ENCODE data around the gene CDC42BPB.

CDC42BPB gene

GRCh38 chr14:102909462-102909861, 147.9 kb downstream of the CDC42BPB start:
- Histone ChIP-seq H3K18ac (ENCODE audit: low read length) (no peak overlapping the region), H3K4me2 (ENCODE audit: low read length) (no peak overlapping the region), H4K5ac (ENCODE audit: low read length) (no peak overlapping the region), H3K79me1 (ENCODE audit: low read length) (no peaks in the 10 kb centered on the region), H3K27ac (ENCODE audit: low read depth, low read length) (no peak overlapping the region), H3K4me3 (ENCODE audit: low read length) (no peak overlapping the region), H3K36me3 (ENCODE audit: control insufficient read depth, insufficient read depth, low read length) (no peaks in the 10 kb centered on the region), H3K23ac (ENCODE audit: low read length) (no peak overlapping the region), H3K4me1 (ENCODE audit: control insufficient read depth, low read depth, low read length) (no peaks in the 10 kb centered on the region), H3K4ac (ENCODE audit: low read depth, low read length) (no peak overlapping the region), H4K8ac (ENCODE audit: low read depth, low read length) (no peak overlapping the region), H2BK5ac (ENCODE audit: low read length) (no peak overlapping the region), H3K79me2 (ENCODE audit: control insufficient read depth, insufficient read depth, low read length) (no peaks in the 10 kb centered on the region), H3K9ac (ENCODE audit: low read length) (no peak overlapping the region), H2BK120ac (ENCODE audit: low read depth, low read length) (no peak overlapping the region), H2AK5ac (ENCODE audit: low read length) (no peak overlapping the region), H2BK15ac (replicated peaks; ENCODE audit: low read depth) (no peak overlapping the region), H3K27me3 (ENCODE audit: insufficient read depth, low read length, poor library complexity) (no peaks in the 10 kb centered on the region), H3K56ac (ENCODE audit: low read length) (no peak overlapping the region)
- no peak for DNase-seq
- no CpG with 5 or more reads among the region's 10 CpGs for WGBS (ENCODE audit: extremely low coverage, insufficient coverage, low lambda C conversion rate)

- Histone ChIP-seq H3K4me1 (ENCODE audit: control insufficient read depth, low read depth, low read length) (no peaks in the 10 kb centered on the region), H3K79me2 (ENCODE audit: control insufficient read depth, insufficient read depth, low read length) (no peaks in the 10 kb centered on the region)
- no CpG with 5 or more reads among the region's 29 CpGs for WGBS (ENCODE audit: extremely low coverage, insufficient coverage, low lambda C conversion rate)
Observed at GRCh38 chr14:102908766-102909455, 148.4 kb downstream of the CDC42BPB start.

GRCh38 chr14:102907980-102908730, 149.2 kb downstream of the CDC42BPB start:
- no CpG with 5 or more reads among the region's 23 CpGs for WGBS (ENCODE audit: extremely low coverage, insufficient coverage, low lambda C conversion rate)
- Histone ChIP-seq H4K5ac (ENCODE audit: low read length) (no peak overlapping the region), H3K79me1 (ENCODE audit: low read length) (no peaks in the 10 kb centered on the region), H3K9ac (ENCODE audit: low read length) (no peak overlapping the region), H3K4me2 (ENCODE audit: low read length) (no peak overlapping the region), H3K27ac (ENCODE audit: low read depth, low read length) (no peak overlapping the region), H3K56ac (ENCODE audit: low read length) (no peak overlapping the region), H3K4ac (ENCODE audit: low read depth, low read length) (no peak overlapping the region), H2BK5ac (ENCODE audit: low read length) (no peak overlapping the region), H2BK120ac (ENCODE audit: low read depth, low read length) (no peak overlapping the region), H3K23ac (ENCODE audit: low read length) (no peak overlapping the region), H3K79me2 (ENCODE audit: control insufficient read depth, insufficient read depth, low read length) (no peaks in the 10 kb centered on the region), H2AK5ac (ENCODE audit: low read length) (no peak overlapping the region), H3K27me3 (ENCODE audit: insufficient read depth, low read length, poor library complexity) (no peaks in the 10 kb centered on the region), H3K36me3 (ENCODE audit: control insufficient read depth, insufficient read depth, low read length) (no peaks in the 10 kb centered on the region), H4K8ac (ENCODE audit: low read depth, low read length) (no peak overlapping the region), H3K18ac (ENCODE audit: low read length) (no peak overlapping the region), H3K4me3 (ENCODE audit: low read length) (no peak overlapping the region), H3K4me1 (ENCODE audit: control insufficient read depth, low read depth, low read length) (no peaks in the 10 kb centered on the region), H2BK15ac (replicated peaks; ENCODE audit: low read depth) (no peak overlapping the region)
- no peak for DNase-seq

More at GRCh38 chr14:102908766-102909455, 148.4 kb downstream of the CDC42BPB start:
- H3K27ac ChIP-seq (ENCODE audit: low read depth, low read length): no peak overlapping the region
- H4K5ac ChIP-seq (ENCODE audit: low read length): no peak overlapping the region
- H3K79me1 ChIP-seq (ENCODE audit: low read length): no peaks in the 10 kb centered on the region
- no peak overlapping the region for H2AK5ac ChIP-seq (ENCODE audit: low read length)
- no peak for DNase-seq
- H3K36me3 ChIP-seq (ENCODE audit: control insufficient read depth, insufficient read depth, low read length): no peaks in the 10 kb centered on the region
- H2BK15ac ChIP-seq (replicated peaks; ENCODE audit: low read depth): no peak overlapping the region
- no peak overlapping the region for H2BK120ac ChIP-seq (ENCODE audit: low read depth, low read length)
- no peak overlapping the region for H3K9ac ChIP-seq (ENCODE audit: low read length)
- H3K4me2 ChIP-seq (ENCODE audit: low read length): no peak overlapping the region
- no peak overlapping the region for H3K18ac ChIP-seq (ENCODE audit: low read length)
- no peak overlapping the region for H2BK5ac ChIP-seq (ENCODE audit: low read length)
- H3K4me3 ChIP-seq (ENCODE audit: low read length): no peak overlapping the region
- no peak overlapping the region for H3K23ac ChIP-seq (ENCODE audit: low read length)
- no peaks in the 10 kb centered on the region for H3K27me3 ChIP-seq (ENCODE audit: insufficient read depth, low read length, poor library complexity)
- no peak overlapping the region for H3K4ac ChIP-seq (ENCODE audit: low read depth, low read length)
- H4K8ac ChIP-seq (ENCODE audit: low read depth, low read length): no peak overlapping the region
- H3K56ac ChIP-seq (ENCODE audit: low read length): no peak overlapping the region

GRCh38 chr14:102907303-102907844, 150.0 kb downstream of the CDC42BPB start:
- Histone ChIP-seq H3K79me2 (ENCODE audit: control insufficient read depth, insufficient read depth, low read length) (no peaks in the 10 kb centered on the region), H3K79me1 (ENCODE audit: low read length) (no peaks in the 10 kb centered on the region), H3K4me2 (ENCODE audit: low read length) (no peak overlapping the region), H3K18ac (ENCODE audit: low read length) (no peak overlapping the region), H4K8ac (ENCODE audit: low read depth, low read length) (no peak overlapping the region), H3K23ac (ENCODE audit: low read length) (no peak overlapping the region), H3K27ac (ENCODE audit: low read depth, low read length) (no peak overlapping the region), H3K4me1 (ENCODE audit: control insufficient read depth, low read depth, low read length) (no peaks in the 10 kb centered on the region), H3K4ac (ENCODE audit: low read depth, low read length) (no peak overlapping the region), H2BK120ac (ENCODE audit: low read depth, low read length) (no peak overlapping the region), H3K27me3 (ENCODE audit: insufficient read depth, low read length, poor library complexity) (no peaks in the 10 kb centered on the region), H3K4me3 (ENCODE audit: low read length) (no peak overlapping the region), H3K36me3 (ENCODE audit: control insufficient read depth, insufficient read depth, low read length) (no peaks in the 10 kb centered on the region), H2BK15ac (replicated peaks; ENCODE audit: low read depth) (no peak overlapping the region), H4K5ac (ENCODE audit: low read length) (no peak overlapping the region), H2AK5ac (ENCODE audit: low read length) (no peak overlapping the region), H3K56ac (ENCODE audit: low read length) (no peak overlapping the region), H3K9ac (ENCODE audit: low read length) (no peak overlapping the region), H2BK5ac (ENCODE audit: low read length) (no peak overlapping the region)
- no CpG with 5 or more reads among the region's 33 CpGs for WGBS (ENCODE audit: extremely low coverage, insufficient coverage, low lambda C conversion rate)
- no peak for DNase-seq

- no peak overlapping the region for H4K8ac ChIP-seq (ENCODE audit: low read depth, low read length)
Observed at GRCh38 chr14:102906616-102907302, 150.6 kb downstream of the CDC42BPB start.

More at GRCh38 chr14:102906616-102907302, 150.6 kb downstream of the CDC42BPB start:
- Histone ChIP-seq H3K9ac (ENCODE audit: low read length) (no peak overlapping the region), H3K23ac (ENCODE audit: low read length) (no peak overlapping the region), H2AK5ac (ENCODE audit: low read length) (no peak overlapping the region), H3K27me3 (ENCODE audit: insufficient read depth, low read length, poor library complexity) (no peaks in the 10 kb centered on the region), H3K36me3 (ENCODE audit: control insufficient read depth, insufficient read depth, low read length) (no peaks in the 10 kb centered on the region), H3K79me1 (ENCODE audit: low read length) (no peaks in the 10 kb centered on the region), H3K79me2 (ENCODE audit: control insufficient read depth, insufficient read depth, low read length) (no peaks in the 10 kb centered on the region), H2BK120ac (ENCODE audit: low read depth, low read length) (no peak overlapping the region), H4K5ac (ENCODE audit: low read length) (no peak overlapping the region), H3K4me3 (ENCODE audit: low read length) (no peak overlapping the region), H2BK5ac (ENCODE audit: low read length) (no peak overlapping the region), H3K4ac (ENCODE audit: low read depth, low read length) (no peak overlapping the region), H3K56ac (ENCODE audit: low read length) (no peak overlapping the region), H2BK15ac (replicated peaks; ENCODE audit: low read depth) (no peak overlapping the region), H3K18ac (ENCODE audit: low read length) (no peak overlapping the region), H3K4me1 (ENCODE audit: control insufficient read depth, low read depth, low read length) (no peaks in the 10 kb centered on the region), H3K4me2 (ENCODE audit: low read length) (no peak overlapping the region), H3K27ac (ENCODE audit: low read depth, low read length) (no peak overlapping the region)
- WGBS (ENCODE audit: extremely low coverage, insufficient coverage, low lambda C conversion rate): no CpG with 5 or more reads among the region's 30 CpGs
- no peak for DNase-seq

All from mesendoderm (in vitro differentiated cells).